ENCODE results near the gene RANBP9. TPM values are rescaled to one million over a fixed set of nuclear protein-coding genes. Genes with fewer than 3 reads are reported as not detected.

RANBP9 gene
- total and polyA plus RNA-seq, 9 of the 15 experiments (the other 6 are each of a cell fraction or from before 2014, with no cell fraction given): 27.5 to 130 (median 61.5) TPM

- TF ChIP-seq, protein P1, sequence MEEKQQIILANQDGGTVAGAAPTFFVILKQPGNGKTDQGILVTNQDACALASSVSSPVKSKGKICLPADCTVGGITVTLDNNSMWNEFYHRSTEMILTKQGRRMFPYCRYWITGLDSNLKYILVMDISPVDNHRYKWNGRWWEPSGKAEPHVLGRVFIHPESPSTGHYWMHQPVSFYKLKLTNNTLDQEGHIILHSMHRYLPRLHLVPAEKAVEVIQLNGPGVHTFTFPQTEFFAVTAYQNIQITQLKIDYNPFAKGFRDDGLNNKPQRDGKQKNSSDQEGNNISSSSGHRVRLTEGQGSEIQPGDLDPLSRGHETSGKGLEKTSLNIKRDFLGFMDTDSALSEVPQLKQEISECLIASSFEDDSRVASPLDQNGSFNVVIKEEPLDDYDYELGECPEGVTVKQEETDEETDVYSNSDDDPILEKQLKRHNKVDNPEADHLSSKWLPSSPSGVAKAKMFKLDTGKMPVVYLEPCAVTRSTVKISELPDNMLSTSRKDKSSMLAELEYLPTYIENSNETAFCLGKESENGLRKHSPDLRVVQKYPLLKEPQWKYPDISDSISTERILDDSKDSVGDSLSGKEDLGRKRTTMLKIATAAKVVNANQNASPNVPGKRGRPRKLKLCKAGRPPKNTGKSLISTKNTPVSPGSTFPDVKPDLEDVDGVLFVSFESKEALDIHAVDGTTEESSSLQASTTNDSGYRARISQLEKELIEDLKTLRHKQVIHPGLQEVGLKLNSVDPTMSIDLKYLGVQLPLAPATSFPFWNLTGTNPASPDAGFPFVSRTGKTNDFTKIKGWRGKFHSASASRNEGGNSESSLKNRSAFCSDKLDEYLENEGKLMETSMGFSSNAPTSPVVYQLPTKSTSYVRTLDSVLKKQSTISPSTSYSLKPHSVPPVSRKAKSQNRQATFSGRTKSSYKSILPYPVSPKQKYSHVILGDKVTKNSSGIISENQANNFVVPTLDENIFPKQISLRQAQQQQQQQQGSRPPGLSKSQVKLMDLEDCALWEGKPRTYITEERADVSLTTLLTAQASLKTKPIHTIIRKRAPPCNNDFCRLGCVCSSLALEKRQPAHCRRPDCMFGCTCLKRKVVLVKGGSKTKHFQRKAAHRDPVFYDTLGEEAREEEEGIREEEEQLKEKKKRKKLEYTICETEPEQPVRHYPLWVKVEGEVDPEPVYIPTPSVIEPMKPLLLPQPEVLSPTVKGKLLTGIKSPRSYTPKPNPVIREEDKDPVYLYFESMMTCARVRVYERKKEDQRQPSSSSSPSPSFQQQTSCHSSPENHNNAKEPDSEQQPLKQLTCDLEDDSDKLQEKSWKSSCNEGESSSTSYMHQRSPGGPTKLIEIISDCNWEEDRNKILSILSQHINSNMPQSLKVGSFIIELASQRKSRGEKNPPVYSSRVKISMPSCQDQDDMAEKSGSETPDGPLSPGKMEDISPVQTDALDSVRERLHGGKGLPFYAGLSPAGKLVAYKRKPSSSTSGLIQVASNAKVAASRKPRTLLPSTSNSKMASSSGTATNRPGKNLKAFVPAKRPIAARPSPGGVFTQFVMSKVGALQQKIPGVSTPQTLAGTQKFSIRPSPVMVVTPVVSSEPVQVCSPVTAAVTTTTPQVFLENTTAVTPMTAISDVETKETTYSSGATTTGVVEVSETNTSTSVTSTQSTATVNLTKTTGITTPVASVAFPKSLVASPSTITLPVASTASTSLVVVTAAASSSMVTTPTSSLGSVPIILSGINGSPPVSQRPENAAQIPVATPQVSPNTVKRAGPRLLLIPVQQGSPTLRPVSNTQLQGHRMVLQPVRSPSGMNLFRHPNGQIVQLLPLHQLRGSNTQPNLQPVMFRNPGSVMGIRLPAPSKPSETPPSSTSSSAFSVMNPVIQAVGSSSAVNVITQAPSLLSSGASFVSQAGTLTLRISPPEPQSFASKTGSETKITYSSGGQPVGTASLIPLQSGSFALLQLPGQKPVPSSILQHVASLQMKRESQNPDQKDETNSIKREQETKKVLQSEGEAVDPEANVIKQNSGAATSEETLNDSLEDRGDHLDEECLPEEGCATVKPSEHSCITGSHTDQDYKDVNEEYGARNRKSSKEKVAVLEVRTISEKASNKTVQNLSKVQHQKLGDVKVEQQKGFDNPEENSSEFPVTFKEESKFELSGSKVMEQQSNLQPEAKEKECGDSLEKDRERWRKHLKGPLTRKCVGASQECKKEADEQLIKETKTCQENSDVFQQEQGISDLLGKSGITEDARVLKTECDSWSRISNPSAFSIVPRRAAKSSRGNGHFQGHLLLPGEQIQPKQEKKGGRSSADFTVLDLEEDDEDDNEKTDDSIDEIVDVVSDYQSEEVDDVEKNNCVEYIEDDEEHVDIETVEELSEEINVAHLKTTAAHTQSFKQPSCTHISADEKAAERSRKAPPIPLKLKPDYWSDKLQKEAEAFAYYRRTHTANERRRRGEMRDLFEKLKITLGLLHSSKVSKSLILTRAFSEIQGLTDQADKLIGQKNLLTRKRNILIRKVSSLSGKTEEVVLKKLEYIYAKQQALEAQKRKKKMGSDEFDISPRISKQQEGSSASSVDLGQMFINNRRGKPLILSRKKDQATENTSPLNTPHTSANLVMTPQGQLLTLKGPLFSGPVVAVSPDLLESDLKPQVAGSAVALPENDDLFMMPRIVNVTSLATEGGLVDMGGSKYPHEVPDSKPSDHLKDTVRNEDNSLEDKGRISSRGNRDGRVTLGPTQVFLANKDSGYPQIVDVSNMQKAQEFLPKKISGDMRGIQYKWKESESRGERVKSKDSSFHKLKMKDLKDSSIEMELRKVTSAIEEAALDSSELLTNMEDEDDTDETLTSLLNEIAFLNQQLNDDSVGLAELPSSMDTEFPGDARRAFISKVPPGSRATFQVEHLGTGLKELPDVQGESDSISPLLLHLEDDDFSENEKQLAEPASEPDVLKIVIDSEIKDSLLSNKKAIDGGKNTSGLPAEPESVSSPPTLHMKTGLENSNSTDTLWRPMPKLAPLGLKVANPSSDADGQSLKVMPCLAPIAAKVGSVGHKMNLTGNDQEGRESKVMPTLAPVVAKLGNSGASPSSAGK (IDR thresholded peaks at IDR 0.05): no peak
- TF ChIP-seq, protein P2, sequence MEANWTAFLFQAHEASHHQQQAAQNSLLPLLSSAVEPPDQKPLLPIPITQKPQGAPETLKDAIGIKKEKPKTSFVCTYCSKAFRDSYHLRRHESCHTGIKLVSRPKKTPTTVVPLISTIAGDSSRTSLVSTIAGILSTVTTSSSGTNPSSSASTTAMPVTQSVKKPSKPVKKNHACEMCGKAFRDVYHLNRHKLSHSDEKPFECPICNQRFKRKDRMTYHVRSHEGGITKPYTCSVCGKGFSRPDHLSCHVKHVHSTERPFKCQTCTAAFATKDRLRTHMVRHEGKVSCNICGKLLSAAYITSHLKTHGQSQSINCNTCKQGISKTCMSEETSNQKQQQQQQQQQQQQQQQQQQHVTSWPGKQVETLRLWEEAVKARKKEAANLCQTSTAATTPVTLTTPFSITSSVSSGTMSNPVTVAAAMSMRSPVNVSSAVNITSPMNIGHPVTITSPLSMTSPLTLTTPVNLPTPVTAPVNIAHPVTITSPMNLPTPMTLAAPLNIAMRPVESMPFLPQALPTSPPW (CRISPR knock-in tag; IDR thresholded peaks at IDR 0.05): no peak
- no peak for TF ChIP-seq DDX20 (tag; IDR thresholded peaks at IDR 0.05; ENCODE audit: low read depth)
- no peak for TF ChIP-seq ZZZ3 (IDR thresholded peaks at IDR 0.05)
- TF ChIP-seq KLF13 (tag; IDR thresholded peaks at IDR 0.05; ENCODE audit: borderline replicate concordance, low read depth): no peak
- TF ChIP-seq TCF7L2 (IDR thresholded peaks at IDR 0.05; ENCODE audit: low read depth, low read length): no peak
Observed at GRCh38 chr6:13605634-13606033, 106.0 kb downstream of the RANBP9 start (continued).

All from K562 (cell line).